NCI-H1417 treated with DMSO at 0.1 percent for 48 hours (cell line): ENCODE results near the gene CARMIL3.
"Not testable (repeated sequence)": the region's sequence is repeated elsewhere in the genome, so short reads cannot be mapped to it uniquely, and the experiment has no call there.

Source experiments
- DNase-seq: peaks from one replicate; lab custom pipeline; 2025; lab: John Stamatoyannopoulos, UW

Gene CARMIL3

GRCh38 chr14:24040692-24041091, 11.1 kb upstream of the CARMIL3 start:
- DNase-seq, result no peak

DNA sequence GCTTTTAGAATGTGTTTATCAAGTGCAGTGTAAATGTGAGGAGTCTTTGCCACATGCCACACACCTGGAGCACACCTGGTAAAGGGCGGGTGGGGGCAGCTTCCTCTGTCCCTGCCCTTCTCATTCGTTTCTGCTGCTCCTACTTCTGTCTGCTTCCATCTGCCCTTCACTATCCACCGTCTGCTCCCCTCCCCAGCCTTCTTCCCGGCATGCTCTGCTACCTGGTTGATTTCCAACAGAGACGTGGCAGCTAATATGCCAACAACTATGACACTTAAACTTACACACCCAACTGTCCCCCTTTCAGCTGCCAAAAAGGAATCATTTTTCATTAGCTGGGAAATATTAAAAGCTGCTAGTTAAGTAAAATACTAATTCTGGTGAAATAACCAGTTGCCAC, 9.1 kb upstream of the CARMIL3 start:
- DNase-seq, result no peak

GRCh38 chr14:24049002-24049401, 2.8 kb upstream of the CARMIL3 start:
- DNase-seq, result not testable (repeated sequence)

GRCh38 chr14:24050753-24051152, 1.1 kb upstream of the CARMIL3 start:
- not testable (repeated sequence) for DNase-seq

DNA sequence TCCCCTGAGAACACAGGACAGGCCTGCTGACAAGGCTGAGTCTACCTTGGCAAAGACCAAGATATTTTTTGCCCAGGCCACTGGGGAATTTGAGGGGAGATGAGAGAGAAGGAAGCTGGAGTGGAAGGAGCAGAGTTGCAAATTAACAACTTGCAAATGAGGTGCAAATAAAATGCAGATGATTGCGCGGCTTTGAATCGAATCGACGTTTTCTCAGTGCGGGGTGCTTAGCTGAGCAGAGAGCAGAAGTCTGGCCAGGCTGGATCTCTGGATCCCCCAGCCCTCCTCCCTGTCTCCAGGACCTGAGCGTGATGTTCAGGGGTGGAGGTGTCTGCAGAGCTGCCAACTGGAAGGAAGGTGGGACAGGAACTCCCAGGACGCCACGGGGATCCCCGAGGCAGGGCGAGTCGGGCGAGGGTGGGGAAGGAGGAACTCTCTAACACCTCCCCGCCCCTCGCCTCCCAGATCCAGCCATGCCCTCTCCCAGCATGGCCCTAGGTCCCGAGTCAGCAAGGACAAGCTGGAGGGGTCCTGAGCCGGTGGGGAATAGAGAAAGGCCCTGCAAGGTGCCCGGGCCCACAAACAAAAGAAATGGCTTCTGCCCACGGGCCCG, 527 bp upstream of the CARMIL3 start:
- no peak for DNase-seq

GRCh38 chr14:24052656-24053547, 1.1 kb downstream of the CARMIL3 start:
- no peak for DNase-seq

DNA sequence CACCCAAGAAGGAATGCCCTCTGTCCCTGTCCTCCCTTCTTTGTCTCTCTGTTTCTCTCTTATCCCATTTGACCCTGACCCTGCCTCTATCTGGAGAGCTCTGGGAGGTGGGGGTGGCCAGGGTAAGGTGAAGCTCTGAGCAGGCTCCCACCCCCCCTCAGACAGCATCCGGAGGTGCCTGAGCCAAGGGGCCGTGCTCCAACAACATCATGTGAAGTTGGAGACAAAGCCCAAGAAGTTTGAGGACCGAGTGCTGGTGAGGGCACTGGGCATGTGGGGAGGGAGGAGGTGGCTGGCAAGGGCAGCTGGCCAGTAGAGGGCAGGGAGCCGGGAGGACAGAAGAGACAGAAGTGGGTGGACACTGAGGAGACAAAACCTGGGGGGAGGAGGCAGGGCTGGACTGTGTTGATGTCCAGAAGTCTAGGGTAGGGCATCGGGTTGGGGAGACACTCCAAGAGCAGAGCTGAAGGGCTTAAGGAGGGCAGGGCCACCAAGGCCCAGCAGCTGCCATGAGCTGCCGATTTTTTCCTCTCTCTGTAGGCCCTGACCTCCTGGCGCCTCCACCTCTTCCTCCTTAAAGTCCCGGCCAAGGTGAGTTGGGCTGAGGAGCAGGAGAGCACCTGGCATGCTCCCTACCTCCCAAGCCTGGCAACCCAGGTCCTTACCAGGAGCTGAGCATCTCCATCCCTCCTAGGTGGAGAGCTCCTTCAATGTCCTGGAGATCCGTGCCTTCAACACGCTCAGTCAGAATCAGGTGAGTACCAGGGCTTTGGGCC, 1.9 kb downstream of the CARMIL3 start:
- DNase-seq, result no peak

GRCh38 chr14:24054324-24054641, 2.5 kb downstream of the CARMIL3 start:
- DNase-seq, result no peak

GRCh38 chr14:24054646-24055045, 2.8 kb downstream of the CARMIL3 start:
- DNase-seq, result no peak

DNA sequence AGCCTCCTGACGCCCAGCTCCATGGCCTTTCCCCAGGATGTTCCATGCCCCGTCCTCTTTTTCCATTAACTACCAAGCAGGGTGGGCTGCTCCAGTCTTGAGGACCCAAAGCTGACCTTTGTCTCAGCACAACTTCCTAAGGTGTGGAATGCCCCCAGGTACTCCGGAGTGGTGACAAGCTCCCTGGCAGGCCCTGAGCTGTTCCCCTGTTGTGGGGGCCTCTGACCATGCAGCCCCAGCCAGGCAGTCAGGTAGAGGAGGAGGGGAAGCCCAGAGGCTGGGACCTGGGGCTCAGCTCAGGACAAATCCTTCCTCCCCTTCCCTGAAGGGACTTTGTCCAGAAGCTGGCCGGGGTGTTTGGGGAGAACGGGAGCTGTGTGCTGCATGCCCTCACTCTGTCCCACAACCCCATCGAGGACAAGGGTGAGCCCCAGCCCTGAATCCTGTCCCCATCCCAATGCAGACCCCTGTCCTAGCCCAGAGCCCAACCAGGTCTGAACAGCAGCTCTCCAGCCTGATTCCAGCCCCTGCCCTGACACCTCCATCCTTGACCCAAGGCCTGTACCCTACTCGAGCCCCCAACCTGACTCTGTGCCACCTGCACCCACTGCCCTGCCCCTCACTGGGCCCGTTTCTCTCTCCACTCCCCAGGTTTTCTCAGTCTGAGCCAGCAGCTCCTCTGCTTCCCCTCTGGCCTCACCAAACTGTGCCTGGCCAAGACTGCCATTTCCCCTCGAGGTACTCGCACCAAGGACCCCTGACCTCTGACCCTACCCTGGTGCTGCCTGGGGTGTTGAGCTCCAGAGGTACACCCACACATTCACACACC, 4.4 kb downstream of the CARMIL3 start:
- DNase-seq, result no peak

DNA sequence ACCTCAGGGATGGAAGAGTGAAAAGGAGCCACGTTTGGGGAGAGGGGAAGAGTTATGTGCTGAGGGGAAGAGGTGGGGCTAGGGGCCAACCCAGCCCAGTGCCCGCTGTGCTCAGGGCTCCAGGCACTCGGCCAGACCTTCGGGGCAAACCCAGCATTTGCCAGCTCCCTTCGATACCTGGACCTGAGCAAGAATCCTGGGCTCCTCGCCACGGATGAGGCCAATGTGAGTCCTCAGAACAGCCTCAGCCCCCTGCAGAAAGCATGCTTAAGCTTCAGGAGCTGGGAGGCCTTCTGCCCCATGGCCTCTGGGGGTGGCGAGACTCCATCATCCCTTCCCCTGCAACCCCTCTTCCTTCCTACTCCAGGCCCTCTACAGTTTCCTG, 5.0 kb downstream of the CARMIL3 start:
- DNase-seq, result no peak

- DNase-seq, result no peak
Measured at GRCh38 chr14:24057271-24057670, 5.5 kb downstream of the CARMIL3 start.

- DNase-seq, result no peak
Measured at GRCh38 chr14:24057867-24058259, 6.1 kb downstream of the CARMIL3 start.

- DNase-seq, result no peak
Measured at GRCh38 chr14:24058260-24058950, 6.6 kb downstream of the CARMIL3 start.

DNA sequence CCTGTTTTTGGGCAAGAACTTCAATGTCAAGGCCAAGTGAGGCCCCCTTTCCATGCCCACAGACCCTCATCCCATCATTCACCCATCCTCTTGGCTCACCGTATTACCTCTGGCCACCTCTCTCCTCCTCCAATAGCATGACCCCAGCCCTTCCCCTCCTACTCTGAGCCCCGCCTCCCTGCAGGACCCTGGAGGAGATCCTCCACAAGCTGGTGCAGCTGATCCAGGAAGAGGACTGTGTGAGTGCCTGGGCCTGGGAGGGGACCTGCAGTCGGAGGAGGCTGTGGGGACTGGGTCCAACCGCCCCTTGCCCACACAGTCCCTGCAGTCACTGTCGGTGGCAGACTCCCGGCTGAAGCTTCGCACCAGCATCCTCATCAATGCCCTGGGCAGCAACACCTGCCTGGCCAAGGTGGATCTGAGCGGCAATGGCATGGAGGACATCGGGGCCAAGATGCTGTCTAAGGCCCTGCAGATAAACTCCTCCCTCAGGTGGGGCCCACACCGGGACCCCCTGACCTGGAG, 7.2 kb downstream of the CARMIL3 start:
- DNase-seq, result no peak

- DNase-seq, result no peak
Measured at GRCh38 chr14:24059841-24060388, 8.1 kb downstream of the CARMIL3 start.

GRCh38 chr14:24060443-24060842, 8.6 kb downstream of the CARMIL3 start:
- DNase-seq, result no peak

- DNase-seq, result no peak
Measured at GRCh38 chr14:24060984-24061913, 9.4 kb downstream of the CARMIL3 start.

- DNase-seq, result no peak
Measured at GRCh38 chr14:24062216-24062980, 10.6 kb downstream of the CARMIL3 start.
